T follicular helper cell (primary cell): Measurements from ENCODE around the gene SCUBE3.

Experiments used
- DNase-seq: peaks from one replicate; pipeline ENCODE4 v3.0.0-alpha.2; 2020; ENCODE audit warnings: low read depth

The SCUBE3 gene

GRCh38 chr6:35181933-35182612 is 31.7 kb upstream of the SCUBE3 start:
- DNase-seq = no peak

GRCh38 chr6:35183281-35183680 is 30.5 kb upstream of the SCUBE3 start:
- no peak for DNase-seq

- DNase-seq = no peak
Measured at GRCh38 chr6:35183935-35184334, 29.8 kb upstream of the SCUBE3 start.

GRCh38 chr6:35184580-35185301 is 29.0 kb upstream of the SCUBE3 start:
- DNase-seq = no peak

- DNase-seq = no peak
Measured at GRCh38 chr6:35185302-35185681, 28.5 kb upstream of the SCUBE3 start.

GRCh38 chr6:35185971-35186370 is 27.8 kb upstream of the SCUBE3 start:
- no peak for DNase-seq

- DNase-seq = no peak
Measured at GRCh38 chr6:35186571-35186970, 27.2 kb upstream of the SCUBE3 start.

- DNase-seq = no peak
Measured at GRCh38 chr6:35188886-35189285, 24.9 kb upstream of the SCUBE3 start.

GRCh38 chr6:35190306-35190705 is 23.4 kb upstream of the SCUBE3 start:
- no peak for DNase-seq

GRCh38 chr6:35191889-35192288 is 21.9 kb upstream of the SCUBE3 start:
- no peak for DNase-seq

- DNase-seq = no peak
Measured at GRCh38 chr6:35192301-35192860, 21.4 kb upstream of the SCUBE3 start.

GRCh38 chr6:35194390-35194789 is 19.4 kb upstream of the SCUBE3 start:
- DNase-seq = no peak

- DNase-seq = no peak
Measured at GRCh38 chr6:35195120-35195780, 18.5 kb upstream of the SCUBE3 start.

GRCh38 chr6:35197196-35197595 is 16.6 kb upstream of the SCUBE3 start:
- no peak for DNase-seq

- no peak for DNase-seq
Measured at GRCh38 chr6:35199866-35200265, 13.9 kb upstream of the SCUBE3 start.

- DNase-seq = no peak
Measured at GRCh38 chr6:35202066-35202546, 11.7 kb upstream of the SCUBE3 start.

- DNase-seq = no peak
Measured at GRCh38 chr6:35203152-35203670, 10.5 kb upstream of the SCUBE3 start.

- DNase-seq = no peak
Measured at GRCh38 chr6:35203680-35204079, 10.1 kb upstream of the SCUBE3 start.

- no peak for DNase-seq
Measured at GRCh38 chr6:35206346-35206745, 7.4 kb upstream of the SCUBE3 start.

- no peak for DNase-seq
Measured at GRCh38 chr6:35208419-35208818, 5.3 kb upstream of the SCUBE3 start.

- DNase-seq = no peak
Measured at GRCh38 chr6:35209081-35209480, 4.7 kb upstream of the SCUBE3 start.

GRCh38 chr6:35209622-35210247 is 4.0 kb upstream of the SCUBE3 start:
- DNase-seq = no peak
